HepG2 (cell line): ENCODE results near the gene MYH9. TPM values are rescaled to one million over a fixed set of nuclear protein-coding genes. Genes with fewer than 3 reads are reported as not detected.

ENCODE experiments used
- ATAC-seq: fragments of 200-7000 bp; cut with Tn5 transposase; 3 replicates; pipeline ENCODE4 v1.9.1; 2020; ENCODE audit warnings: mild to moderate bottlenecking, moderate library complexity
- BruUV-seq: library from RNA; stranded (reverse); fragments of 400-500 nt; replicated peaks from 2 replicates; lab custom pipeline; 2021; lab: Mats Ljungman, UMichigan
- CTCF ChIA-PET: fragments of 300-600 bp; formaldehyde crosslinking; extraction: SDS; loops from one replicate; lab custom pipeline; 2021; ENCODE audit warnings: low total read pairs, inconsistent platforms, low intra/inter-chr PET ratio; lab: Yijun Ruan, JAX
- POLR2A ChIA-PET: fragments of 350-600 bp; sonication (Branson Sonifier 250); formaldehyde crosslinking; loops from one replicate; lab custom pipeline; 2020; ENCODE audit warnings: antibody characterized with exemption, inconsistent platforms; lab: Yijun Ruan, JAX
- DNase-seq: peaks from one replicate; pipeline ENCODE4 v3.0.0-alpha.2; 2015; ENCODE audit warnings: low spot score
- FAIRE-seq: peaks from 3 replicates; lab custom pipeline; 2011; peaks lifted over from hg19 to GRCh38; lab: Jason Lieb, UNC
- H2AFZ ChIP-seq: one replicate; pipeline ENCODE4 v1.6.1; 2011; ENCODE audit warnings: low read length, inconsistent platforms
- H3K27ac ChIP-seq: fragments of 300-600 bp; 3 replicates; pipeline ENCODE4 v1.8.0; 2011; ENCODE audit warnings: mixed run types, mild to moderate bottlenecking, mixed read lengths, low read length, inconsistent platforms; ENCODE audit not compliant: insufficient read depth; ENCODE audit errors: extremely low read length
- H3K27me3 ChIP-seq, 2 experiments: fragments of 200-600 bp in 1 of 2; 2 replicates in 1 of 2; 3 replicates in 1 of 2; pipeline versions ENCODE4 v1.6.0 to v1.8.0; 2011; ENCODE audit warnings: low read length in 2 of 2, mild to moderate bottlenecking in 2 of 2, moderate library complexity in 2 of 2, inconsistent platforms in 1 of 2; ENCODE audit not compliant: insufficient read depth in 2 of 2, control insufficient read depth in 1 of 2
- H3K36me3 ChIP-seq, 2 experiments: fragments of 200-600 bp in 1 of 2; replicated peaks in 1 of 2; 2 replicates in 1 of 2; 3 replicates in 1 of 2; pipeline versions ENCODE4 v1.5.1 to v1.8.0; 2011; ENCODE audit warnings: low read length in 2 of 2, inconsistent platforms in 1 of 2; ENCODE audit not compliant: insufficient read depth in 2 of 2, control insufficient read depth in 1 of 2
- H3K4me1 ChIP-seq: 2 replicates; pipeline ENCODE4 v1.5.1; 2012; ENCODE audit warnings: low read length, inconsistent platforms; ENCODE audit not compliant: insufficient read depth
- H3K4me2 ChIP-seq: 2 replicates; pipeline ENCODE4 v1.6.0; 2011; ENCODE audit warnings: low read depth, low read length, inconsistent platforms
- H3K4me3 ChIP-seq, 3 experiments: fragments of 200-600 bp in 1 of 3; sonication (generic), shearing (Covaris generic) in 1 of 3; replicated peaks in 1 of 3; 2 replicates each; pipeline ENCODE4 v1.5.1; 2011 to 2016; ENCODE audit warnings: low read length in 3 of 3, inconsistent platforms in 2 of 3, low read depth in 2 of 3, mild to moderate bottlenecking in 2 of 3, control low read depth in 1 of 3, mixed read lengths in 1 of 3; ENCODE audit not compliant: insufficient read depth in 1 of 3
- H3K79me2 ChIP-seq: one replicate; pipeline ENCODE4 v1.6.1; 2011; ENCODE audit warnings: low read length, inconsistent platforms; ENCODE audit not compliant: insufficient read depth
- H3K9ac ChIP-seq: 2 replicates; pipeline ENCODE4 v1.6.0; 2011; ENCODE audit warnings: mild to moderate bottlenecking, low read depth, low read length, inconsistent platforms; ENCODE audit not compliant: insufficient read depth
- H3K9me3 ChIP-seq: 2 replicates; pipeline ENCODE4 v1.5.1; 2012; ENCODE audit warnings: mild to moderate bottlenecking, low read length
- H4K20me1 ChIP-seq: 2 replicates; pipeline ENCODE4 v1.6.0; 2011; ENCODE audit warnings: inconsistent platforms, mild to moderate bottlenecking, low read length, moderate library complexity; ENCODE audit not compliant: insufficient read depth
- ATF5 ChIP-seq: sonication (generic); formaldehyde crosslinking; IDR thresholded peaks from 2 replicates; pipeline ENCODE4 v1.4.0; 2020; ENCODE audit warnings: mild to moderate bottlenecking, low read depth, missing genetic modification reagents
- BCL3 ChIP-seq: sonication (generic); formaldehyde crosslinking; IDR thresholded peaks from 2 replicates; pipeline ENCODE4 v1.5.1; 2020; ENCODE audit warnings: mild to moderate bottlenecking, missing genetic modification reagents, moderate library complexity
- FOSL1 ChIP-seq: sonication (generic); formaldehyde crosslinking; IDR thresholded peaks from 2 replicates; pipeline ENCODE4 v1.9.0; 2021; ENCODE audit warnings: missing genetic modification reagents, borderline replicate concordance
- MBD4 ChIP-seq: IDR thresholded peaks from 2 replicates; pipeline ENCODE4 v1.6.1; 2012; ENCODE audit warnings: low read length, inconsistent platforms, borderline replicate concordance
- MBNL3 ChIP-seq: fragments of 250-450 bp; sonication (Bioruptor Pico); conservative IDR thresholded peaks from 2 replicates; pipeline ENCODE4 v1.8.0; 2022; ENCODE audit warnings: mild to moderate bottlenecking, inconsistent platforms
- POGK ChIP-seq: sonication (generic); formaldehyde crosslinking; conservative IDR thresholded peaks from 2 replicates; pipeline ENCODE4 v1.8.0; 2022; ENCODE audit warnings: mild to moderate bottlenecking, moderate library complexity, missing genetic modification reagents
- POLR2A ChIP-seq, 2 experiments: IDR thresholded peaks; 2 replicates each; pipeline ENCODE4 v1.6.1; 2011; ENCODE audit warnings: low read depth in 2 of 2, low read length in 2 of 2, mild to moderate bottlenecking in 1 of 2, moderate library complexity in 1 of 2; ENCODE audit not compliant: insufficient read depth in 1 of 2
- SIN3B ChIP-seq: fragments of 150-350 bp; IDR thresholded peaks from 2 replicates; pipeline ENCODE4 v1.6.1; 2014; ENCODE audit warnings: low read length
- ZFY ChIP-seq: sonication (generic); formaldehyde crosslinking; IDR thresholded peaks from 2 replicates; pipeline ENCODE4 v1.4.0; 2020; ENCODE audit warnings: missing genetic modification reagents
- ZKSCAN5 ChIP-seq: sonication (generic); formaldehyde crosslinking; IDR thresholded peaks from 2 replicates; pipeline ENCODE4 v1.5.1; 2020; ENCODE audit warnings: mild to moderate bottlenecking, missing genetic modification reagents
- ZNF333 ChIP-seq: sonication (generic); formaldehyde crosslinking; IDR thresholded peaks from 2 replicates; pipeline ENCODE4 v1.4.0; 2020; ENCODE audit warnings: mild to moderate bottlenecking, missing genetic modification reagents, borderline replicate concordance
- ZNF567 ChIP-seq: sonication (generic); formaldehyde crosslinking; IDR thresholded peaks from 2 replicates; pipeline ENCODE4 v1.8.1; 2023; ENCODE audit warnings: mild to moderate bottlenecking, missing genetic modification reagents, borderline replicate concordance
- ZNF570 ChIP-seq: sonication (generic); formaldehyde crosslinking; IDR thresholded peaks from 2 replicates; pipeline ENCODE4 v1.4.0; 2020; ENCODE audit warnings: mild to moderate bottlenecking, missing genetic modification reagents, borderline replicate concordance
- ZNF777 ChIP-seq: sonication (generic); formaldehyde crosslinking; IDR thresholded peaks from 2 replicates; pipeline ENCODE4 v1.4.0; 2020; ENCODE audit warnings: missing genetic modification reagents
- ZNF792 ChIP-seq: IDR thresholded peaks from 2 replicates; pipeline ENCODE4 v1.6.1; 2016
- WGBS: methylation state at CpG from one replicate; pipeline ENCODE4 v1.1.6; 2017; ENCODE audit warnings: low lambda C conversion rate; 5-methylcytosine and 5-hydroxymethylcytosine counted together
- in situ Hi-C: cut with HindIII; loops from 2 replicates; pipeline ENCODE4 v1.10.0; 2017; ENCODE audit warnings: low pct_unique_long_range_greater_than_20kb; ENCODE audit not compliant: extremely low pct_ligation_motif_present
- intact Hi-C: fragments of 100-400 bp; cut with micrococcal nuclease; formaldehyde crosslinking; loops from one replicate; pipeline ENCODE4 v1.10.0; 2022; ENCODE audit not compliant: unreplicated experiment
- polyA plus RNA-seq, 8 experiments: library from polyadenylated mRNA; depleted of rRNA in 3 of 8; stranded (reverse) in 7 of 8; unstranded in 1 of 8; fragments of >200 nt; fragmentation: Illumina TruSeq in 4 of 8; extraction: Trizol in 4 of 8; gene quantifications; 2 replicates each; pipeline versions ENCODE4 v1.2.1 to v1.2.3, GENCODE V29; 2011 to 2016; ENCODE audit warnings: low read depth in 4 of 8, missing spikeins in 1 of 8, mixed read lengths in 1 of 8; ENCODE audit not compliant: insufficient read depth in 1 of 8
- total RNA-seq, 5 experiments: library from RNA; depleted of rRNA; stranded (reverse); fragments of >200 nt; fragmentation: Illumina TruSeq; extraction: Trizol; gene quantifications; 2 replicates each; pipeline ENCODE4 v1.2.3, GENCODE V29; 2016; ENCODE audit warnings: low read depth in 1 of 5
- TF ChIP-seq, protein P1 (sequence below): sonication (generic); formaldehyde crosslinking; IDR thresholded peaks from 2 replicates; pipeline ENCODE4 v1.5.1; 2020; ENCODE audit warnings: missing genetic modification reagents, mild to moderate bottlenecking, borderline replicate concordance
- TF ChIP-seq, protein P2 (sequence below): sonication (generic); formaldehyde crosslinking; IDR thresholded peaks from 2 replicates; pipeline ENCODE4 v1.4.0; 2020; ENCODE audit warnings: missing genetic modification reagents, borderline replicate concordance

The MYH9 gene
- total and polyA plus RNA-seq, 2 of the 13 experiments (the other 11 are each of a cell fraction or from before 2014, with no cell fraction given): 50.7 to 98.5 TPM

GRCh38 chr22:36399472-36399778, 11.7 kb upstream of the MYH9 start:
- no peak for FAIRE-seq
- no peak for ATAC-seq
- no peak for TF ChIP-seq SIN3B
- no peak for TF ChIP-seq MBD4
- no peak for TF ChIP-seq ATF5 (CRISPR knock-in tag)
- TF ChIP-seq POGK: no peak
- no peak for TF ChIP-seq ZNF792 (CRISPR knock-in tag)
- no peak for TF ChIP-seq ZNF777 (CRISPR knock-in tag)
- no peak for TF ChIP-seq POLR2A (IDR thresholded peaks at IDR 0.05; ENCODE audit: insufficient read depth in 1 of 2, low read depth in 2 of 2, low read length in 2 of 2)
- TF ChIP-seq, protein P1, sequence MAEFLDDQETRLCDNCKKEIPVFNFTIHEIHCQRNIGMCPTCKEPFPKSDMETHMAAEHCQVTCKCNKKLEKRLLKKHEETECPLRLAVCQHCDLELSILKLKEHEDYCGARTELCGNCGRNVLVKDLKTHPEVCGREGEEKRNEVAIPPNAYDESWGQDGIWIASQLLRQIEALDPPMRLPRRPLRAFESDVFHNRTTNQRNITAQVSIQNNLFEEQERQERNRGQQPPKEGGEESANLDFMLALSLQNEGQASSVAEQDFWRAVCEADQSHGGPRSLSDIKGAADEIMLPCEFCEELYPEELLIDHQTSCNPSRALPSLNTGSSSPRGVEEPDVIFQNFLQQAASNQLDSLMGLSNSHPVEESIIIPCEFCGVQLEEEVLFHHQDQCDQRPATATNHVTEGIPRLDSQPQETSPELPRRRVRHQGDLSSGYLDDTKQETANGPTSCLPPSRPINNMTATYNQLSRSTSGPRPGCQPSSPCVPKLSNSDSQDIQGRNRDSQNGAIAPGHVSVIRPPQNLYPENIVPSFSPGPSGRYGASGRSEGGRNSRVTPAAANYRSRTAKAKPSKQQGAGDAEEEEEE: no peak
- TF ChIP-seq ZNF570: no peak
- TF ChIP-seq FOSL1 (CRISPR knock-in tag): no peak
- no peak for TF ChIP-seq ZNF333 (CRISPR knock-in tag)
- no peak for TF ChIP-seq MBNL3
- no peak for TF ChIP-seq ZFY
- TF ChIP-seq BCL3 (CRISPR knock-in tag): no peak
- no peak for TF ChIP-seq ZKSCAN5 (CRISPR knock-in tag)
- no peak for TF ChIP-seq ZNF567
- TF ChIP-seq, protein P2, sequence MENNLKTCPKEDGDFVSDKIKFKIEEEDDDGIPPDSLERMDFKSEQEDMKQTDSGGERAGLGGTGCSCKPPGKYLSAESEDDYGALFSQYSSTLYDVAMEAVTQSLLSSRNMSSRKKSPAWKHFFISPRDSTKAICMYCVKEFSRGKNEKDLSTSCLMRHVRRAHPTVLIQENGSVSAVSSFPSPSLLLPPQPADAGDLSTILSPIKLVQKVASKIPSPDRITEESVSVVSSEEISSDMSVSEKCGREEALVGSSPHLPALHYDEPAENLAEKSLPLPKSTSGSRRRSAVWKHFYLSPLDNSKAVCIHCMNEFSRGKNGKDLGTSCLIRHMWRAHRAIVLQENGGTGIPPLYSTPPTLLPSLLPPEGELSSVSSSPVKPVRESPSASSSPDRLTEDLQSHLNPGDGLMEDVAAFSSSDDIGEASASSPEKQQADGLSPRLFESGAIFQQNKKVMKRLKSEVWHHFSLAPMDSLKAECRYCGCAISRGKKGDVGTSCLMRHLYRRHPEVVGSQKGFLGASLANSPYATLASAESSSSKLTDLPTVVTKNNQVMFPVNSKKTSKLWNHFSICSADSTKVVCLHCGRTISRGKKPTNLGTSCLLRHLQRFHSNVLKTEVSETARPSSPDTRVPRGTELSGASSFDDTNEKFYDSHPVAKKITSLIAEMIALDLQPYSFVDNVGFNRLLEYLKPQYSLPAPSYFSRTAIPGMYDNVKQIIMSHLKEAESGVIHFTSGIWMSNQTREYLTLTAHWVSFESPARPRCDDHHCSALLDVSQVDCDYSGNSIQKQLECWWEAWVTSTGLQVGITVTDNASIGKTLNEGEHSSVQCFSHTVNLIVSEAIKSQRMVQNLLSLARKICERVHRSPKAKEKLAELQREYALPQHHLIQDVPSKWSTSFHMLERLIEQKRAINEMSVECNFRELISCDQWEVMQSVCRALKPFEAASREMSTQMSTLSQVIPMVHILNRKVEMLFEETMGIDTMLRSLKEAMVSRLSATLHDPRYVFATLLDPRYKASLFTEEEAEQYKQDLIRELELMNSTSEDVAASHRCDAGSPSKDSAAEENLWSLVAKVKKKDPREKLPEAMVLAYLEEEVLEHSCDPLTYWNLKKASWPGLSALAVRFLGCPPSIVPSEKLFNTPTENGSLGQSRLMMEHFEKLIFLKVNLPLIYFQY (CRISPR knock-in tag): no peak

More at GRCh38 chr22:36399472-36399778, 11.7 kb upstream of the MYH9 start:
- Histone ChIP-seq H3K27me3 (no peaks in the 10 kb centered on the region), H3K9me3 (no peaks in the 10 kb centered on the region), H3K4me2 (peak overlapping the region; percentile 38), H3K4me3 (no peak overlapping the region), H3K36me3 (no peaks in the 10 kb centered on the region), H3K79me2 (no peaks in the 10 kb centered on the region), H2AFZ (no peak overlapping the region), H4K20me1 (no peaks in the 10 kb centered on the region), H3K4me1 (peaks cover 49% of the 10 kb centered on the region), H3K27ac (no peak overlapping the region), H3K9ac (no peak overlapping the region)
- WGBS: 42% methylated on average over 3 of the region's 3 CpGs
- no TSS peak for BruUV-seq
- DNase-seq: no peak
- ChIA-PET CTCF (no interaction called here), POLR2A (interaction anchor here (0.7 to 4.2 kb wide), 5 partner anchors 11 to 68 kb away, joined by 3 to 26 read pairs (median 3); partner anchors contain the start of gene MYH9)
- in situ Hi-C loops: no loop called here
- intact Hi-C loops: no loop called here
